Breast epithelium (tissue), 4 donors: ENCODE data around the gene CAMTA1. TPM values are rescaled to one million over a fixed set of nuclear protein-coding genes. Genes with fewer than 3 reads are reported as not detected.

Experiments used
- DNase-seq, 2 donors: peaks; one replicate each; pipeline ENCODE4 v3.0.0-alpha.2; 2019; ENCODE audit warnings: low spot score in 2 of 2
- H3K27ac ChIP-seq, 2 donors: fragments of 200-600 bp; sonication (generic) in 1 of 2; one replicate each; pipeline ENCODE4 v1.5.1; 2016 to 2019; ENCODE audit warnings: mild to moderate bottlenecking in 1 of 2
- H3K27me3 ChIP-seq, 2 donors: fragments of 200-600 bp; sonication (generic) in 1 of 2; one replicate each; pipeline versions ENCODE4 v1.5.1 to v1.6.0; 2017 to 2019; ENCODE audit warnings: control low read depth in 1 of 2, mild to moderate bottlenecking in 1 of 2
- H3K36me3 ChIP-seq: fragments of 200-600 bp; one replicate; pipeline ENCODE4 v1.5.1; 2019
- H3K4me1 ChIP-seq, 2 donors: fragments of 200-600 bp; sonication (generic); one replicate each; pipeline ENCODE4 v1.5.1; 2016 to 2019; ENCODE audit warnings: control low read depth in 1 of 2
- H3K4me3 ChIP-seq, 3 donors: fragments of 200-600 bp; sonication (generic); 1 replicate in 2 of 3; 2 replicates in 1 of 3; pipeline ENCODE4 v1.5.1; 2016 to 2019; ENCODE audit warnings: mild to moderate bottlenecking in 3 of 3, moderate library complexity in 2 of 3
- H3K9me3 ChIP-seq, 2 donors: fragments of 200-600 bp; sonication (generic) in 1 of 2; one replicate each; pipeline ENCODE4 v1.5.1; 2016 to 2019; ENCODE audit warnings: control low read depth in 1 of 2
- CTCF ChIP-seq, 3 donors: fragments of 450-650 bp; IDR thresholded peaks; one replicate each; pipeline ENCODE4 v1.5.1; 2016 to 2017; ENCODE audit warnings: antibody characterized with exemption in 3 of 3, mild to moderate bottlenecking in 3 of 3, moderate library complexity in 3 of 3
- POLR2A ChIP-seq: fragments of 450-650 bp; IDR thresholded peaks from one replicate; pipeline ENCODE4 v1.6.1; 2016; ENCODE audit warnings: antibody characterized with exemption, mild to moderate bottlenecking, moderate library complexity
- POLR2AphosphoS5 ChIP-seq, 3 donors: sonication (generic); formaldehyde crosslinking; IDR thresholded peaks; one replicate each; pipeline ENCODE4 v1.6.1; 2017; ENCODE audit warnings: antibody characterized with exemption in 3 of 3
- intact Hi-C: fragments of 100-400 bp; cut with DNase I; formaldehyde crosslinking; loops from one replicate; pipeline ENCODE4 v1.15.1; 2023; ENCODE audit warnings: low total_unique reads
- total RNA-seq, 3 donors: library from RNA; depleted of rRNA; stranded (reverse); fragments of >200 nt; gene quantifications; one replicate each; pipeline ENCODE4 v1.1.0, GENCODE V29; 2016

The CAMTA1 gene
- total RNA-seq, 3 donors from 2014 or later, result 53.4 to 84.0 (median 61.9) TPM

- intact Hi-C loops, result no loop called here
- no peaks in the 10 kb centered on the region for H3K36me3 ChIP-seq
- no peaks in the 10 kb centered on the region for H3K4me1 ChIP-seq
- H3K27ac ChIP-seq, result no peak overlapping the region
- TF ChIP-seq POLR2AphosphoS5 (IDR thresholded peaks at IDR 0.05) (no peak), POLR2A (no peak), CTCF (IDR thresholded peaks at IDR 0.05) (no peak)
- H3K4me3 ChIP-seq, result no peak overlapping the region
- H3K9me3 ChIP-seq, result no peaks in the 10 kb centered on the region
- no peak for DNase-seq
- no peaks in the 10 kb centered on the region for H3K27me3 ChIP-seq
Observed at GRCh38 chr1:7259955-7260354, 474.7 kb downstream of the CAMTA1 start.

GRCh38 chr1:7261490-7261889 lies 476.2 kb downstream of the CAMTA1 start:
- intact Hi-C loops, result no loop called here
- no peaks in the 10 kb centered on the region for H3K36me3 ChIP-seq
- H3K9me3 ChIP-seq, result no peaks in the 10 kb centered on the region
- TF ChIP-seq POLR2AphosphoS5 (IDR thresholded peaks at IDR 0.05), result no peak
- H3K4me1 ChIP-seq, result no peaks in the 10 kb centered on the region
- no peaks in the 10 kb centered on the region for H3K27me3 ChIP-seq
- H3K27ac ChIP-seq, result no peak overlapping the region
- H3K4me3 ChIP-seq, result no peak overlapping the region
- no peak for DNase-seq

- TF ChIP-seq CTCF (IDR thresholded peaks at IDR 0.05) (no peak), POLR2A (no peak), POLR2AphosphoS5 (IDR thresholded peaks at IDR 0.05) (no peak)
- H3K4me1 ChIP-seq, result no peaks in the 10 kb centered on the region
- no peaks in the 10 kb centered on the region for H3K9me3 ChIP-seq
- intact Hi-C loops, result no loop called here
- H3K4me3 ChIP-seq, result no peak overlapping the region
- no peaks in the 10 kb centered on the region for H3K27me3 ChIP-seq
- H3K36me3 ChIP-seq, result no peaks in the 10 kb centered on the region
- DNase-seq, result no peak
- H3K27ac ChIP-seq, result no peak overlapping the region
Observed at GRCh38 chr1:7262611-7263010, 477.4 kb downstream of the CAMTA1 start.

GRCh38 chr1:7263021-7263960 lies 478.0 kb downstream of the CAMTA1 start:
- no peaks in the 10 kb centered on the region for H3K4me1 ChIP-seq
- intact Hi-C loops, result no loop called here
- no peaks in the 10 kb centered on the region for H3K36me3 ChIP-seq
- no peak for TF ChIP-seq CTCF (IDR thresholded peaks at IDR 0.05)
- no peak for TF ChIP-seq POLR2A
- no peak for TF ChIP-seq POLR2AphosphoS5 (IDR thresholded peaks at IDR 0.05)
- H3K27me3 ChIP-seq, result no peaks in the 10 kb centered on the region
- no peak overlapping the region for H3K4me3 ChIP-seq
- DNase-seq, result no peak
- peaks cover 0 to under 1% of the 10 kb centered on the region in 2 donors for H3K9me3 ChIP-seq
- H3K27ac ChIP-seq, result no peak overlapping the region

- intact Hi-C loops, result no loop called here
- Histone ChIP-seq H3K4me3 (no peak overlapping the region), H3K27me3 (no peaks in the 10 kb centered on the region), H3K27ac (no peak overlapping the region), H3K4me1 (no peaks in the 10 kb centered on the region), H3K36me3 (no peaks in the 10 kb centered on the region), H3K9me3 (peaks cover 0 to 9% of the 10 kb centered on the region in 2 donors)
- TF ChIP-seq POLR2A, result no peak
- no peak for DNase-seq
Observed at GRCh38 chr1:7264101-7264500, 478.8 kb downstream of the CAMTA1 start.

GRCh38 chr1:7265771-7266371 lies 480.6 kb downstream of the CAMTA1 start:
- Histone ChIP-seq H3K4me1 (no peaks in the 10 kb centered on the region), H3K4me3 (no peak overlapping the region), H3K27me3 (no peaks in the 10 kb centered on the region), H3K36me3 (no peaks in the 10 kb centered on the region), H3K9me3 (peaks cover 0 to 17% of the 10 kb centered on the region in 2 donors), H3K27ac (peak overlapping the region in 1 of 2 donors; percentile 25)
- TF ChIP-seq CTCF (IDR thresholded peaks at IDR 0.05), result no peak
- TF ChIP-seq POLR2AphosphoS5 (IDR thresholded peaks at IDR 0.05), result no peak
- no peak for TF ChIP-seq POLR2A
- peak; percentile 67 to 84 for DNase-seq
- intact Hi-C loops, result no loop called here
